Mesenchymal stem cell (in vitro differentiated cells and primary cell): ENCODE results near the gene TMEM37.

Experiments
- DNase-seq: peaks from one replicate; pipeline ENCODE4 v3.0.0-alpha.2; 2013
- H2AFZ ChIP-seq: one replicate; pipeline ENCODE4 v1.6.1; 2013; ENCODE audit warnings: low read depth, mild to moderate bottlenecking, control low read depth, inconsistent platforms, low read length, moderate library complexity
- H2AK5ac ChIP-seq: 2 replicates; pipeline ENCODE4 v1.6.1; 2013; ENCODE audit warnings: low read length, moderate library complexity, mild to moderate bottlenecking, inconsistent platforms; ENCODE audit not compliant: severe bottlenecking
- H2BK120ac ChIP-seq: one replicate; pipeline ENCODE4 v1.6.1; 2013; ENCODE audit warnings: low read depth, mild to moderate bottlenecking, inconsistent platforms, low read length, moderate library complexity
- H2BK12ac ChIP-seq, 2 experiments: one replicate each; pipeline ENCODE4 v1.6.1; 2013; ENCODE audit warnings: inconsistent platforms in 2 of 2, low read length in 2 of 2, mild to moderate bottlenecking in 2 of 2, moderate library complexity in 2 of 2, control low read depth in 1 of 2
- H2BK15ac ChIP-seq: one replicate; pipeline ENCODE4 v1.6.1; 2013; ENCODE audit warnings: mild to moderate bottlenecking, low read depth, inconsistent platforms; ENCODE audit not compliant: poor library complexity, severe bottlenecking
- H2BK5ac ChIP-seq: 2 replicates; pipeline ENCODE4 v1.6.1; 2013; ENCODE audit warnings: low read depth, mild to moderate bottlenecking, low read length, control low read depth, inconsistent platforms; ENCODE audit not compliant: poor library complexity, severe bottlenecking
- H3K14ac ChIP-seq, 2 experiments: one replicate each; pipeline ENCODE4 v1.6.1; 2013; ENCODE audit warnings: inconsistent platforms in 2 of 2, low read length in 2 of 2, control low read depth in 1 of 2, mild to moderate bottlenecking in 1 of 2, moderate library complexity in 1 of 2
- H3K18ac ChIP-seq, 2 experiments: one replicate each; pipeline ENCODE4 v1.6.1; 2013; ENCODE audit warnings: inconsistent platforms in 2 of 2, low read length in 2 of 2, control low read depth in 1 of 2, low read depth in 1 of 2, mild to moderate bottlenecking in 1 of 2
- H3K23ac ChIP-seq, 2 experiments: one replicate each; pipeline ENCODE4 v1.6.1; 2013; ENCODE audit warnings: inconsistent platforms in 2 of 2, low read length in 2 of 2, mild to moderate bottlenecking in 2 of 2, moderate library complexity in 2 of 2, control low read depth in 1 of 2
- H3K27ac ChIP-seq: 2 replicates; pipeline ENCODE4 v1.5.1; 2013; ENCODE audit warnings: mild to moderate bottlenecking, moderate library complexity, low read length, control low read depth, inconsistent platforms; ENCODE audit not compliant: poor library complexity, severe bottlenecking
- H3K27me3 ChIP-seq, 2 experiments: 2 replicates each; pipeline versions ENCODE4 v1.6.1 to v1.7.0; 2013; ENCODE audit warnings: low read length in 2 of 2, mild to moderate bottlenecking in 2 of 2, moderate library complexity in 2 of 2, control low read depth in 1 of 2, inconsistent platforms in 1 of 2; ENCODE audit not compliant: control insufficient read depth in 1 of 2, insufficient read depth in 1 of 2
- H3K36me3 ChIP-seq, 2 experiments: 2 replicates each; pipeline versions ENCODE4 v1.6.1 to v1.7.0; 2013; ENCODE audit warnings: low read length in 2 of 2, control low read depth in 1 of 2, inconsistent platforms in 1 of 2, low read depth in 1 of 2, mild to moderate bottlenecking in 1 of 2; ENCODE audit not compliant: insufficient read depth in 2 of 2, control insufficient read depth in 1 of 2
- H3K4ac ChIP-seq, 2 experiments: one replicate each; pipeline ENCODE4 v1.6.1; 2013; ENCODE audit warnings: inconsistent platforms in 2 of 2, low read length in 2 of 2, mild to moderate bottlenecking in 2 of 2, moderate library complexity in 2 of 2, control low read depth in 1 of 2, low read depth in 1 of 2
- H3K4me1 ChIP-seq: 2 replicates; pipeline ENCODE4 v1.6.1; 2013; ENCODE audit warnings: low read depth, low read length, control low read depth; ENCODE audit not compliant: control insufficient read depth, insufficient read depth
- H3K4me2 ChIP-seq: 2 replicates; pipeline ENCODE4 v1.6.1; 2013; ENCODE audit warnings: low read length, mild to moderate bottlenecking, inconsistent platforms; ENCODE audit not compliant: poor library complexity, severe bottlenecking
- H3K4me3 ChIP-seq, 2 experiments: 2 replicates each; pipeline versions ENCODE4 v1.5.1 to v1.7.0; 2013; ENCODE audit warnings: low read length in 2 of 2, mild to moderate bottlenecking in 2 of 2, control low read depth in 1 of 2, low read depth in 1 of 2; ENCODE audit not compliant: insufficient read depth in 1 of 2
- H3K79me1 ChIP-seq: replicated peaks from 2 replicates; pipeline ENCODE4 v1.6.1; 2013; ENCODE audit warnings: mild to moderate bottlenecking, control low read depth, low read length, inconsistent platforms; ENCODE audit not compliant: poor library complexity, severe bottlenecking
- H3K9ac ChIP-seq: 2 replicates; pipeline ENCODE4 v1.7.0; 2013; ENCODE audit warnings: mild to moderate bottlenecking, low read length, moderate library complexity
- H3K9me3 ChIP-seq: 2 replicates; pipeline ENCODE4 v1.7.0; 2013; ENCODE audit warnings: mild to moderate bottlenecking, low read length; ENCODE audit not compliant: control insufficient read depth
- H4K8ac ChIP-seq: one replicate; pipeline ENCODE4 v1.6.1; 2013; ENCODE audit warnings: inconsistent platforms, mild to moderate bottlenecking, low read length, moderate library complexity
- H4K91ac ChIP-seq: one replicate; pipeline ENCODE4 v1.6.1; 2013; ENCODE audit warnings: mild to moderate bottlenecking, low read length, inconsistent platforms
- WGBS: methylation state at CpG from one replicate; pipeline ENCODE4 v1.1.7; 2013; ENCODE audit warnings: mixed read lengths; 5-methylcytosine and 5-hydroxymethylcytosine counted together

TMEM37 gene

GRCh38 chr2:119387381-119388129, 44.1 kb upstream of the TMEM37 start:
- Histone ChIP-seq H3K14ac (peak overlapping the region in 1 of 2 experiments; percentile 35), H2BK12ac (peak overlapping the region; percentile 1 to 78), H3K79me1 (no peaks in the 10 kb centered on the region), H2AK5ac (peak overlapping the region; percentile 43), H3K18ac (peak overlapping the region in 1 of 2 experiments; percentile 90), H3K9ac (peak overlapping the region; percentile 74), H3K23ac (no peak overlapping the region), H2AFZ (peak overlapping the region; percentile 42), H3K4me2 (peak overlapping the region; percentile 21), H3K4me3 (no peak overlapping the region), H2BK5ac (peak overlapping the region; percentile 71), H3K27me3 (peaks cover 0 to 4% of the 10 kb centered on the region in 2 experiments), H4K91ac (no peak overlapping the region), H2BK120ac (no peak overlapping the region), H3K4ac (no peak overlapping the region), H3K27ac (peak overlapping the region; percentile 86), H3K9me3 (no peaks in the 10 kb centered on the region), H3K4me1 (peaks cover 7% of the 10 kb centered on the region), H3K36me3 (no peaks in the 10 kb centered on the region), H2BK15ac (peak overlapping the region; percentile 26), H4K8ac (no peak overlapping the region)
- WGBS = 73% methylated on average over 8 of the region's 9 CpGs
- peak; percentile 70 for DNase-seq

GRCh38 chr2:119389615-119390306, 41.9 kb upstream of the TMEM37 start:
- Histone ChIP-seq H2BK15ac (no peak overlapping the region), H3K4me2 (no peak overlapping the region), H3K4me1 (peaks cover 7% of the 10 kb centered on the region), H2AK5ac (no peak overlapping the region), H4K8ac (no peak overlapping the region), H2BK120ac (no peak overlapping the region), H3K23ac (no peak overlapping the region), H3K9ac (peak overlapping the region; percentile 40), H2BK5ac (no peak overlapping the region), H3K18ac (no peak overlapping the region), H3K27ac (peak overlapping the region; percentile 38), H2AFZ (peak overlapping the region; percentile 4), H3K14ac (no peak overlapping the region), H3K4me3 (no peak overlapping the region), H3K4ac (no peak overlapping the region), H4K91ac (no peak overlapping the region), H2BK12ac (no peak overlapping the region), H3K27me3 (no peaks in the 10 kb centered on the region), H3K36me3 (no peaks in the 10 kb centered on the region), H3K9me3 (no peaks in the 10 kb centered on the region), H3K79me1 (no peaks in the 10 kb centered on the region)
- DNase-seq = peak; percentile 27
- WGBS = 46% methylated on average over 4 of the region's 5 CpGs

DNA sequence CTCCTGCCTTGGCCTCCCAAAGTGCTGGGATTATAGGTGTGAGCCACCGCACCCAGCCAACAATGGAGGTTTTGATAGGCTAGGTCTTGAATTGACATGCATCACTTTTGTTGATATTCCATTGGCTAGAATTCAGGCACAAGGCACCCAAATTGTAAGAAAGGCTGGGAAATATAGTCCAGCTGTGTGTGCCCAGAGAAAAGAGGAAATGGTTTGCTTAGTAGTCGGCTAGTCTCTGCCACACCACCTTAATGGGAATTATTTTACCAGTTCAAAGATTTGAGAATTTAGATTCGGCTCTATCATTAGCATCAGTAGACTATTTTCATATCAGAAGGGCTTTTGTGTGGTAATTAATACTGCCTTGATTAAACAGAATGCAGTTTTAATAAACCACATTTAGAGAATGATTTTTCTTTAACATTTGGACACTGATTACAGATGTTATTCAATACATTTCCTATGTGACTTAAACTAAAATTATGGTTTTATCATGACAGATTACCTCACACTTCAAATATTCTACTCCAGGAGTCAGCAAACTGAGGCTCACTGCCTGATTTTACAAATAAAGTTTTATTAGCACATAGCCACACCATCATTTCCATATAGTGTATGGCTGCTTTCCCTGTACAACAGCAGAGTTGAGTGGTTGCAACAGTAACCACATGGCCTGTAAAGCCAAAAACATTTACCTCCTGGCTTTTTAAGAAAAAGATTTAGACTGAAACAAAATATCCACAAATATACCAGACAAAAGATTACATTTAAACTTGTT, 37.5 kb upstream of the TMEM37 start:
- Histone ChIP-seq H2AFZ (no peak overlapping the region), H2BK5ac (no peak overlapping the region), H3K4me3 (no peak overlapping the region), H2BK15ac (no peak overlapping the region), H3K9ac (no peak overlapping the region), H3K36me3 (no peaks in the 10 kb centered on the region), H4K91ac (no peak overlapping the region), H3K9me3 (no peaks in the 10 kb centered on the region), H3K23ac (no peak overlapping the region), H2BK120ac (no peak overlapping the region), H3K18ac (no peak overlapping the region), H3K4me2 (no peak overlapping the region), H3K14ac (no peak overlapping the region), H3K27me3 (peaks cover 4 to 8% of the 10 kb centered on the region in 2 experiments), H4K8ac (no peak overlapping the region), H2AK5ac (no peak overlapping the region), H3K4ac (no peak overlapping the region), H2BK12ac (no peak overlapping the region), H3K27ac (no peak overlapping the region), H3K4me1 (peaks cover 3% of the 10 kb centered on the region), H3K79me1 (no peaks in the 10 kb centered on the region)
- WGBS = 98% methylated on average over 2 of the region's 3 CpGs
- no peak for DNase-seq

DNA sequence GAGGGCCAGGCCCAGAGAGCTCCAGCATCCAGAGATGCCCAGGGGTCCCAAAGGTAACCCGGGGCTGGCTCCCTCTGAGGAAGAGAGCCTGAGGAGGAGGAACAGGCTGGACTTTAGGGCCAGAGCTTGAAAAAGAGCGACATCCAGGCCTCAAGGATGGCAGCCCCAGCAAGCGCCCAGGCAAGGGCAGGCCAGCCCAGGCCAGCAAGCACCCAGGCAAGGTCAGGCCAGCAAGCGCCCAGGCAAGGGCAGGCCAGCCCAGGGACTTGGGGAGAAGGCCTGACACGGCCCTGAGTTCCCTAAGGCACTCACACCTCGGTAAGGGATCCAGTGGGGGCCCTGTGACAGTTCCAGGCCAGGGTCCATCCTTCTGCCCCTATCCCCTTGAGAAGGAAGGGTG, 34.5 kb upstream of the TMEM37 start:
- H3K14ac ChIP-seq = no peak overlapping the region
- no peak overlapping the region for H3K23ac ChIP-seq
- no peaks in the 10 kb centered on the region for H3K79me1 ChIP-seq
- no peak overlapping the region for H3K4me2 ChIP-seq
- no peak overlapping the region for H3K18ac ChIP-seq
- no peak for DNase-seq
- H2BK120ac ChIP-seq = no peak overlapping the region
- no peak overlapping the region for H3K9ac ChIP-seq
- H3K27ac ChIP-seq = no peak overlapping the region
- H2BK15ac ChIP-seq = no peak overlapping the region
- no peak overlapping the region for H4K8ac ChIP-seq
- H3K27me3 ChIP-seq = peaks cover 9 to 14% of the 10 kb centered on the region in 2 experiments
- no peak overlapping the region for H2BK12ac ChIP-seq
- H2AFZ ChIP-seq = peak overlapping the region; percentile 6
- 88% methylated on average over 6 of the region's 6 CpGs for WGBS
- H3K4me3 ChIP-seq = no peak overlapping the region
- H2BK5ac ChIP-seq = no peak overlapping the region
- no peak overlapping the region for H2AK5ac ChIP-seq
- no peaks in the 10 kb centered on the region for H3K36me3 ChIP-seq
- no peaks in the 10 kb centered on the region for H3K9me3 ChIP-seq
- H4K91ac ChIP-seq = no peak overlapping the region
- peaks cover 2% of the 10 kb centered on the region for H3K4me1 ChIP-seq
- no peak overlapping the region for H3K4ac ChIP-seq
